ENCODE results near the gene NRN1L.
A peak's percentile ranks its signal among the peaks of the same experiment; 100 is the strongest.
"Not testable (repeated sequence)": the region's sequence is repeated elsewhere in the genome, so short reads cannot be mapped to it uniquely, and the experiment has no call there.

The NRN1L gene

DNA sequence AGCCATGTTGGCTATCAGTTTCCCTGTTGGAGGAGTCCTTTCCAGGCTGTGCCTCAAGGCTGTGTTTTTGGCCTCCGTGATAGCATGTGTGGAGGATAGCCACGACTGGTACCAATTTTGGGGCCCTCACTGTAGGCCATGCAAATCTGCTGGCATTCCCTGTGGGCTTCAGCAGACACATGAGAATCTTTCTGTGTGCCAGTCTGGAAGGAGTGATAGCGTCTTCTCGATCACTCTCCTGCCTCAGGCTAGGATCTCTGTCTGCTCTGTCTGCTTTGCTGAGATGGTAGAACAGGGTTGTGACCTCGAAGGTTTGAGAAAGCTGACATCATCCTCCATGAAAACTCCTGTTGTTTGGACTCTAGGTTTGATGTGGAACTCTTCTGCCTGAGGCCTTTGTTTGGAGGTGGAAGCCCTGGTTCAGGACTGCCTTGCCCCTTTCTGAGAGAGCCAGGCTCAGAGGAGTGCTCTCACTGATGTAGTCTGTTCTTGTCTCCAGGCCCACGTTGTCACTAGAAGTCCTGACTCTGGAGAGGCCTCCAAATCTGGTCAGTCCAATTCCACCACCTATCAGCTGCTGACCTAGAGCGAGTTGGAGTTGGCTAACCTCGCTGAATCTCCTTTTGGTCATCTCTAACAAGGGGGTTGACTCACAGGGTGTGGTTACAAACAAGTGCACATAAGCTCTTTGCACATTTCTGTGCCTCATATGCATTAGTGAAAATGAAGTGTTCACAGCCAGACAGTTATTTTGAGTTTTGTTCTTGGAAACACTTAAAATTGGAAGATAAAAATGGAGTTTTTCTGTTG is 23.9 kb upstream of the NRN1L start:
- no peak for DNase-seq (ENCODE audit: low read depth in 2 of 2)

DNA sequence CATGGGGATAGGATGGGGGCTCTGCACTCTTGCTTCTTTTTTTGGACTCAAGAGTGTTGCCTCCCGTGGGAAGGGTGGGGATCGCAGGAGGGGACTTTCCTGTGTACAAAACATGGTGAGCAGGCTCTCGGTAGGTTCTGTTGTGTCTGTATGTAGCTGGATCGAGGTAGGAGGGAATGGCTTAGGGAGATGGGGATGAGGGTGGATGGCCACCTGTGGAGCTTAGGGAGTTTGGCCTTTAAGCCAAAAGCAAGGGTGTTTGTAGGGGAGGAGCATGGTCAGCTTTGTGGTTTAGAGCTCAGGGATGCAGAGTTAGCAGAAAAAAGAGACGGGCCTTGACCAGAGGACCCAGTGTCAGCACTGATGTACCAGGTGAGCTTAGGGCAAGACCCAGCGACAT is 22.8 kb upstream of the NRN1L start:
- DNase-seq (ENCODE audit: low read depth in 2 of 2) = no peak

DNA sequence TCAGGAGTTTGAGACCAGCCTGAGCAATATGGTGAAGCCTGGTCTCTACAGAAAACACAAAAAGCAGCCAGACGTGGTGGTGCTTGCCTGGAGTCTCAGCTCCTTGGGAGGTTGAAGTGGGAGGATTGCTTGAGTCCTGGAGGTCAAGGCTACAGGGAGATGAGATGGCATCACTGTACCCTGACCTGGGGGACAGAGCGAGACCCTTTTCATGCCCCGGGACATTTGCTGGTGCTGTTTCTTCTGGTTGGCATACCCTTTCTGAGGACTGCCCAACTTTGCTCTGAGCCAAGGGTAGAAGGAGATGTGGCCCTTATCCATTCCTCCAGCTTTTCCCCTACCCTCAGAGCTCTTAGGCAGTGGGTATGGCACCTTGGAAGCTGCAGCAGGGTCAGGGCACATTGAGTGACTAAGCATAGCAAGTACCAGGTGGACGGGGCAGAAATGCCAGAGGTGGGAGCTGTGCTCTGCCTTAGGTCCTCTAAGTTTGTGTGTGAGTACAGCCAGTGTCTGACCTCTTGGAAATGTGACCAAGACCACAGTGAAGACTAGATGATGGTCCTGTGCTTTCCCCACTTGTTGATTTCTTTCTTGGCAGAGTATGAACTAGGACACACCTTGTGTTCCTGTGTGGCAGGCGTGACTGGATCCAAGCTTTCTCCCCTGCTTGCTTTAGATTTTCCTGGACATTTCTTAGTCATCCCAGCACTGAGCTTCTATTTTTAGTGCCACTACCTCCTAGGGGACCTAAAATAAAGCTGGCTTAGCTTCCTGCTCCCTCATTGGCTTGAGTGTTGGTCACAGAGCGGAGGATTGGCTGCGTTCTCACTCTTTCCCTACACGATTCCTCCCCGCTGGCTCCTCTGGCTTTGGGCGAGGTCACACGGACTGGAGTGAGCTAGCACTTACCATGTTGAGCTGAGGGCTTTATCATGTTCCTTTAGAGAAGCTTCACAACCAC is 21.8 kb upstream of the NRN1L start:
- DNase-seq (ENCODE audit: low read depth in 2 of 2) = no peak

DNA sequence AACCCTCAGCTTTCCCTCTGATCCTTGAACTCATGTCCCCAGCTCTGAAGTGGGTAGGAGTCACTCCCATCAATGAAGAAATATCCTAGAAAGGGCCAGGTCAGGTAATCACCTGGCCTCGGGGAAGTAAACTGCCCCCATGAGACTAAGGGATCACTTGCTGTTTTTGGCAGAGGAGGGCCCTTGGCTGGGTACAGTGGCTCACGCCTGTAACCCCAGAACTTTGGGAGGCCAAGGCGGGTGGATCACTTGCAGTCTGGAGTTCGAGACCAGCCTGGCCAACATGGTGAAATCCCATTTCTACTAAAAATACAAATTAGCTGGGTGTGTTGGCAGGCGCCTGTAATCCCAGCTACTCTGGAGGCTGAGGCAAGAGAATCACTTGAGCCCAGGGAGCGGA is 20.6 kb upstream of the NRN1L start:
- not testable (repeated sequence) for DNase-seq (ENCODE audit: low read depth in 2 of 2)

DNA sequence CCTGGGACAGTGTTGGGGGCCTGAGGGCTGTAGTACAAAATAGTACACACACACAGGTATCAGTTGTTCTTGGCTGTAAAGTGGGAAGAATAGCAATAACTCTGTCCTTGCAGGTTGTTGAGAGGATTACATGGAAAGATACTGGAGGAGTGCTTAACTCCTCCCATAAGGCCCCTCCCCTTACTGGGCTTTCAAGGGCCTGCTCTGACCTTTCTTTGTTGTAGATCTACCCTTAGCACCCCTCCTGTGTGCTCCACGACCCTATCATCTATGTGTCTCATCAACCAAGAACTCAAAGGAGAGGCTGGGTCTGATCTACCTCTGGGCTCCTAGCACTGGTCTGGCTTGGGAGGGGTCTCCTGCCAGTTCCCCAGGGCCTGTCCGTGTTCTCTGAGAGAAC is 20.1 kb upstream of the NRN1L start:
- DNase-seq (ENCODE audit: low read depth in 2 of 2) = no peak

DNA sequence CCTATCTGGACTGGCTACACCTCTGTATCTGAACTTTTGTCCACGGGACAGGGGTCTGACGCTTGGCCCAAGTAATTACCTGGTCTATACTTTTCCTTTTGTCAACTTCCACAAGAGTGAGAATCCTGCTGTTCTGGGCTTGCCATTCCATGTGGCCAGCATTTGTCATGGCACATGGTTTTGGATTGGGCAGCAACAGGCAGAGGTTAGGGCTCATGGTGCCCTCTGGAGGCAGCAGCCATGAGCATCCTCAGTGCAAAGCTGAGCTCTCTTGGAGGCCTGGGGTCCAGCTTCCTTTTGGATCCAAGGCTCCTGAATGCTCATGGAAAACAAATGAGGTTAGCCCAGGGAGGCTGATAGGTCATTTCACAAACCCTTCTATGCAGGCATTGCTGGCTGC is 19.4 kb upstream of the NRN1L start:
- DNase-seq (ENCODE audit: low read depth in 2 of 2) = no peak

DNA sequence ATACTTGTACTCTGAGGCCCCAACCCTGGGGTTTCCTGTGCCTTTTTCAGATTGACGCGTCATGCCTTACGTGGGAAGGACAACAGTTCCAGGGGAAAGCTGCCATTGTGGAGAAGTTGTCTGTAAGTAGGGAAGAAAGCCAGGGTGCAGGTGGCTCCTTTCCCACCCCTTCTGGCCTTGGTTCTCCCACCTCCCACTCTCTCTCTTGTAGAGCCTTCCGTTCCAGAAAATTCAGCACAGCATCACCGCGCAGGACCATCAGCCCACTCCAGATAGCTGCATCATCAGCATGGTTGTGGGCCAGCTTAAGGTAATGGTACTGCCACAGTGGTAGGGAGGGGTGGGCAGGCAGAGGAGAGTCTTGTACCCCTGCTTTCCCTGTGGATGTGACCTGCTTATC is 16.4 kb upstream of the NRN1L start:
- no peak for DNase-seq (ENCODE audit: low read depth in 2 of 2)

DNA sequence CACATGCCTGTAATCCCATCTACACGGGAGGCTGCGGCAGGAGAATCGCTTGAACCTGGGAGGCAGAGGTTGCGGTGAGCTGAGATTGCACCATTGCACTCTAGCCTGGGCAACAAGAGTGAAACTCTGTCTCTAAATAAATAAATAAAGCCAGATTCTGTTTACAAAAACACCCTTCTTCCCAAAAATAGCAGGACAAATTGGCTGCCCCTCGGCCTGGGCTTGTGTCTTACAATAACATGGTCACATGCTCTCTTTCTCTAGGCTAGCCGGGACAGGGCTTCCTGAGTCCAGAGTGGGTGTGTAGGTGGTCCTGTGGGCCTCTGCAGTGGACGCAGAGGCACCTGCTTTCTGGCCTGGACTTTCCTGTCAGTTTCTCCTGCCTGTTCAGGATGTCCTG is 15.0 kb upstream of the NRN1L start:
- no peak for DNase-seq (ENCODE audit: low read depth in 2 of 2)

DNA sequence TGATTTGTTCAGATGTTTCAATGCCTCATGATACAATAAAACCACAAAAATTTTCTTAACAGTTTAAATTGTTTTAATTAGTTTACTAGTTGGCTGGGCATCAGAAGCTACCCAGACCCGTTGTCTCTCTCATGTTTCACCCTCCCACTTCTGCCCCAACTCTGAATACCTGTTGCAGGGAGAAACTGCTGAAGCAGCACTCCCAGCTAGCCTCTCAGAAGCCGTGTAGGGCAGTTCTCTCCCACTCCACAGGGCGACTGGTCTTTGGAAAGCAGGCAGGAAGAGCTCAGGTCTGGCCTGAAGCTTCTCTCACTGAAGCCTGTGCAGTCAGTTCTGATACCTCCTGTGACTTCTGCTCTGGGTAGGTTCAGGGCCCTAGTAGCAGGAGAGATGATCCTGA is 13.4 kb upstream of the NRN1L start:
- DNase-seq (ENCODE audit: low read depth in 2 of 2) = no peak

DNA sequence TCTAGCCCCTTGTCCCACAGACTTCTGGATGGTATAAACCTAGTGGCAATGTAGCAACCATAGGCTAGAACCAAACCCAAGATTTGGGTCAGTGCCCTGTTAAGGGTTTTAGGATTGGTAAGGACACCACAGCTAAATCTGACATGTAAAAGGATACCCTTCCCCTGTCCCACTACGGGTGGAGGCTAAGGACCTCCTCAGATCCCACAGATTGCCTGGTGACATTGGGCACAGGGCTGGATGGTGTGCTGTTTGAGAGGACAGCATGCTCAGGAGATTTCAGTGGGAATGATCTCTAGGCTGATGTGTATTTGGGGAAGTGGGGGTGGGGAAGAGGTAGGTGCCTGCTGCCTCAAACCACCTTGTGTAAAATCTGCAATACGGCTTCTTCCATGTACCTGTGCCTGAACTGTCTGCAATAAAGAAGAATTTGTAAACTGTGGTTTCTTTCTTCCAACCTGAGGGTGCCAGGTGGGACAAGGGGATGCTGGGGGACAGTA is 12.5 kb upstream of the NRN1L start:
- DNase-seq (ENCODE audit: low read depth in 2 of 2) = no peak

DNA sequence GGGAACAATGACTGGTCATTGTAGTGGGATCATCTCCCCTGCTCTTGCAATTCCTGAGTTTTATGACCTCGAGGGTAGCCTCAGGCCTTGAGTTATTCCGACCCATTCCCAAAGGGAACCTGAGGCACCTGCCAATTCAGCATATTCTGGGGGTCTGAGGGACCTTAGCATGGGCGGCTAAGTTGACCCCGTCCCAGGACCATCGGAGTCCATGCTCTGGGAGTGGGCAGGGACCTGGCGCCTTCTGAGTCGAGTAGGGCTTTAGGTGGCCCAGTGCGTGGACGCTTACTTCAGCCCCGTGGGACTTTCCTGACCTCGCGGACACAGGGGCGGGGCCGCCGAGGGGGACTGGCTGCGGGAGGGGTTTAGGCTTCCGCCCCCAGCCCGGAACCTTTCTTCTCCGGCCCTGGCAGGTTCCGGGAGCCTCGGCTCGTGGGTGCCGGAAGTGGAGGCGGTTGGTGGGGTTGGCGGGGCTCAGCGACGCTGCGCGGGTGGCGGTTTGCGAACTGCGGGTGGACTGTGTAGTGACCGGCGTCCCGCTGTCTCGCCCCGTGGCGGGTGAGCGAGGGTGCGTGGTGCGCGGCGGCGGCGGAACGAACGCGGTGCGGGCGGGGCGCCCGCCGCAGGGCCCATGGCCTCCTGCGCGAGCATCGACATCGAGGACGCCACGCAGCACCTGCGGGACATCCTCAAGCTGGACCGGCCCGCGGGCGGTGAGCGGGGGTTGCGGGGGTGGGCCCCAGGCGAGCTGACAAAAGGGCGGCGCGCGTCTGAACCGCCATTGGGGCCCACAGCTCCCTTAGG is 11.9 kb upstream of the NRN1L start, which contains the start of gene EDC4:
EDC4 (plus strand) TSS at position 422 of the 804 bp plus-strand sequence; CDS start at position 632, 210 bp downstream.
- peak; percentile 76 to 80 for DNase-seq (ENCODE audit: low read depth in 2 of 2)

DNA sequence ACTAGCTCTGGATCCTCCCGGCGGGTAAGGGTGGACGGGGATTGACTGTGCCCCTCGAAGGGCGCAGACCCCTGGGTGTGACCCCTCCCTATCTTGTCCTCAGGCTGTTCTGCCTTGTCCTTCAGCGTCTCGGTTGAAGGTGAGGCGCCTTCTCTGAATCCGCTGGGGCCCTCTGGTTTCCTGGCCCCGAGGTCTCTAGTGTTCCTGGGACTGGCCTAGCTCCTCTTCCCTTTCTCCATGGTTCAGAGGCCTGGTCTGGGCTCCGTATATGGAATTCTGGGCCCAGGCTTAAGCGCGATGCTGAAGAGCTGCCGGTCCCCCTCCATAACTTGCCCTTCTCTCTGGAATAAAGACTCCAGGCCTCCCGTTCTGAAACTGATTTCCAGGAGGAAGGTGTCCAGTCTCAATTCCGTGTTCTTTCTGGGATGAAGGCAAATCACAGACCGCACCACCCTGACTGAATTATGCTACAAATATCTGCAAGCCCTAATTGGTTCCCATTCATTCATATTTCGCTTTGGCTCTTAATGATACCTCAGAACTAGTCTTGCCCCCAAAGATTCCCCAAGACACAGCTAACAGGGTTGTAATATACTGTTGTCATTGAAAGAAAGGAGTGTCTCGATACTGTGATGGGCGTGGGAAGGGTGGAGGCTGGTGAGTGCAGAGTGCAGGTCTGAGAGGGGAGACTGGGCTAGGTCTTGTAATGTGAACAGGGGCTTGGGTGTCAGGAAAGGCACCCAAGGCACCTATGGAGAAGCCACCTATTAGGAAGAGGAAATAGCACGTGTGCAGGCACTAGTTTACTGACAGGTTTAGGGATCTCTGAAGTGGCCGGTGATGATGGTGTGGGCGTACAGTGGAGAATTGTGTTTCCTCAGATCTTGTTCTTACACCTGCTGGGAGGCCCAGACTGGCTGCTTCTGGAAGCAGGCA is 11.0 kb upstream of the NRN1L start:
- DNase-seq (ENCODE audit: low read depth in 2 of 2) = no peak

DNA sequence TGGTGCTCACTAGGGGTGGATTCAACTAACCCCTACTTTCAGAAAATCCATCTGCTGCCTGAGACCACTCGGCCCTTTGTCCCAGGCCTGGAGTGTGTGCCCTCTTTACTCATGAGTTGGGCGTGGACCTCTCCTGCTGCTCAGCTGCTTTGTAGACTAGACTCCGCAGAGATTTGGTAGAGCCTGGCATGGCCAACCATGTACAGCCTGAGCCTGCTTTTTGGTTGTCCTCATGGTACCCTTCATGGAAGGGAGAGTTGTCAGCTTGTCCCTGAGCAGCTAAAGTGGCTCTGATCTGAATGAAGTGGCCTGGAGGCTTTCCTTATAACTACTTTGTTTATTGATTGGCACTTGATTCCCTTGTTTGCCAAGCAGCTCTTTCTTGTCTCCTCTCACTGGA is 10.3 kb upstream of the NRN1L start:
- DNase-seq (ENCODE audit: low read depth in 2 of 2) = no peak

DNA sequence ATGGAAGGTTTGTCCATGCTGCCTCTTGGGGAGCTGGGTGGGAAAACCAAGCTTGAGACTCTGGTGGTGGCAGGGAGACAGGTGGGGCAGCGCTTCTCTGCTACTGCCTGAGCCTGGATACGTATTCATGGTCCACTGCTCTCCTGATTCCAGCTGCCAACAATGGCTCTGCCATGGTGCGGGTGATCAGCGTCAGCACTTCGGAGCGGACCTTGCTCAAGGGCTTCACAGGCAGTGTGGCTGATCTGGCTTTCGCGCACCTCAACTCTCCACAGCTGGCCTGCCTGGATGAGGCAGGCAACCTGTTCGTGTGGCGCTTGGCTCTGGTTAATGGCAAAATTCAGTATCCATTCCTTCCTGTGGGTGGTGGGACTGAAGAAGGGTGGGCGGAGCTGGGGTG is 7.6 kb upstream of the NRN1L start:
- no peak for DNase-seq (ENCODE audit: low read depth in 2 of 2)

DNA sequence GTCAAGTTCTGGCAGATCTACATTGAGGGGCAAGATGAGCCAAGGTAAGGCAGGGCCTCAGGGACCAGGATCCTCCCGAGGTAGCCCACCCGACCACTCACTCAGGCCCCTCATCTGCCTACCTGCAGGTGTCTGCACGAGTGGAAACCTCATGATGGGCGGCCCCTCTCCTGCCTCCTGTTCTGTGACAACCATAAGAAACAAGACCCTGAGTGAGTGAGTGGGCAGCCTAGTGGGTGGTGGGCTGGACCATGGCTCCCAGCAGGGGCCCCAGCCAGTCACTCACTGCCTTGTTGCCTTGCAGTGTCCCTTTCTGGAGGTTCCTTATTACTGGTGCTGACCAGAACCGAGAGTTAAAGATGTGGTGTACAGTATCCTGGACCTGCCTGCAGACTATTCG is 6.5 kb upstream of the NRN1L start:
- no peak for DNase-seq (ENCODE audit: low read depth in 2 of 2)

DNA sequence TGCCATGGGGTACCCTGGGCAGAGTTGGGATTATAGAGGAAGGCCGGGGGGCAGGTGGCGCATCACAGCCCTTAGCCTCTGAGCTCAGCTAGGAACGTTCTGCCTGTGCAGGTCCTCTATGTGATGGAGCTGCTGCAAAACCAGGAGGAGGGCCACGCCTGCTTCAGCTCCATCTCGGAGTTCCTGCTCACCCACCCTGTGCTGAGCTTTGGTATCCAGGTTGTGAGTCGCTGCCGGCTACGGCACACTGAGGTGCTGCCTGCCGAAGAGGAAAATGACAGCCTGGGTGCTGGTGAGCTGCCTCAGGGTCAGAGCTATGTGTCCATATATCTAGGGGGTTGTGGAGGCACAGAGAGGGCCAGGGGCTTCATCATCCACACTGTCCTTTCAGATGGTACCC is 5.8 kb upstream of the NRN1L start:
- DNase-seq (ENCODE audit: low read depth in 2 of 2) = no peak

DNA sequence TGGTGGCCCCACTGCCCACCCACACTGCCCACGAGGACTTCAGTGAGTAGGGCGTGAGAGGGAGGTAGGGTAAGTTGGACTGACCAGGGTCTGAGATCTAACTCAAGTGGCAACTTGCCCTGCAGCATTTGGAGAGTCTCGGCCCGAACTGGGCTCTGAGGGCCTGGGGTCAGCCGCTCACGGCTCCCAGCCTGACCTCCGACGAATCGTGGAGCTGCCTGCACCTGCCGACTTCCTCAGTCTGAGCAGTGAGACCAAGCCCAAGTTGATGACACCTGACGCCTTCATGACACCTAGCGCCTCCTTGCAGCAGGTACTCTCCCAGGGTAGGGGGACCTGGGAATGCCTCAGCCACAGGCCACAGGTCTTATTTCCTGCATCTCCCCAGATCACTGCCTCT is 5.2 kb upstream of the NRN1L start:
- DNase-seq (ENCODE audit: low read depth in 2 of 2) = no peak

DNA sequence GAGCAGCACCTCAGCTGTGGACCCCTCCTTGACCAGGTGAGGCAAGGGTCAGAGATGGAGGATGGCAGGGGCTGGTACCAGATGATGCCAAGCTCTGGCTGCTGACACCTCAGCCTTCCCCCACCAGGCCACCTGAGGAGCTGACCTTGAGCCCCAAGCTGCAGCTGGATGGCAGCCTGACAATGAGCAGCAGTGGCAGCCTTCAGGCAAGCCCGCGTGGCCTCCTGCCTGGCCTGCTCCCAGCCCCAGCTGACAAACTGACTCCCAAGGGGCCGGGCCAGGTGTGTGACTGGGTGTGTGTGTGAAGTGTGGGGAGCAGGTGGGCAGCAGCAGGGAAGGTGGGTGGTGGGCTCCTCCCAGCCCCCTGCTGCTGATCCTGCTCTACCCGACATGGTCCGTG is 4.7 kb upstream of the NRN1L start:
- no peak for DNase-seq (ENCODE audit: low read depth in 2 of 2)

DNA sequence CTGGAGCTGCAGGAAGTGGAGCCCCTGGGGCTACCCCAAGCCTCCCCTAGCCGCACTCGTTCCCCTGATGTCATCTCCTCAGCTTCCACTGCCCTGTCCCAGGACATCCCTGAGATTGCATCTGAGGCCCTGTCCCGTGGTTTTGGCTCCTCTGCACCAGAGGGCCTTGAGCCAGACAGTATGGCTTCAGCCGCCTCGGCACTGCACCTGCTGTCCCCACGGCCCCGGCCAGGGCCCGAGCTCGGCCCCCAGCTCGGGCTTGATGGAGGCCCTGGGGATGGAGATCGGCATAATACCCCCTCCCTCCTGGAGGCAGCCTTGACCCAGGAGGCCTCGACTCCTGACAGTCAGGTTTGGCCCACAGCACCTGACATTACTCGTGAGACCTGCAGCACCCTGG is 4.1 kb upstream of the NRN1L start:
- DNase-seq (ENCODE audit: low read depth in 2 of 2) = no peak

DNA sequence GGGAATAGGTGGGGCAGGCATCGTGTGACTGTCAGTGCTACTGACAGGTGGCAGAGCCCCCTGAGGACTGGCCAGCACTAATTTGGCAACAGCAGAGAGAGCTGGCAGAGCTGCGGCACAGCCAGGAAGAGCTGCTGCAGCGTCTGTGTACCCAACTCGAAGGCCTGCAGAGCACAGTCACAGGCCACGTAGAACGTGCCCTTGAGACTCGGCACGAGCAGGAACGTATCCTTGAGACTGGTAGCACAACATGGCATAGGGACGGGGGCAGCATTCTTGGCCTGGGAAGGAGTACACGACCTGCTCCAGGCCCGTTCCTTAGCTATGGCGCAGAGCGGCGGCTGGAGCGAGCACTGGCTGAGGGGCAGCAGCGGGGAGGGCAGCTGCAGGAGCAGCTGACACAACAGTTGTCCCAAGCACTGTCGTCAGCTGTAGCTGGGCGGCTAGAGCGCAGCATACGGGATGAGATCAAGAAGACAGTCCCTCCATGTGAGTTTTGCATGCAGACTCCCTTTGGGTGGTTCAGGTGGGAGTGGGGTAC is 3.0 kb upstream of the NRN1L start:
- no peak for DNase-seq (ENCODE audit: low read depth in 2 of 2)

Measured in stimulated activated CD8-positive, alpha-beta memory T cell treated with anti-CD3 and anti-CD28 coated beads, Interleukin-7, amount 100 ng/mL, for 1 hour (primary cell).